ENCODE data around the gene ZNF605.
"Not testable (repeated sequence)": the region's sequence is repeated elsewhere in the genome, so short reads cannot be mapped to it uniquely, and the experiment has no call there.

Gene ZNF605

DNA sequence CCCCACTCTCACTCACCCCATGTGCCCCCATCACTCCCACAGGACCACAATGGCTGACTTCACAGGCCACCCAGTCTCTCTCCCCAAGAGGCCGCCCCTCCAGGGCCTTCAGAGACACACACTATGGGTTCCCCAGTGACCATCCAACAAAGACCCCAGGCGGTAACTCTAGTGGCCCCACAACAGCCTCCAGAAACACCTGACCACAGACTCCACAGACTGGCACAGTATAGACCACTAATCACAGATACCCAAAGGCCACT lies 3.0 kb downstream of the ZNF605 start:
- Mint-ChIP-seq H3K4me1 (peaks cover 33% of the 10 kb centered on the region), H3K27me3 (no peaks in the 10 kb centered on the region), H3K36me3 (peaks cover 17% of the 10 kb centered on the region), H3K27ac (no peak overlapping the region), H3K4me3 (no peak overlapping the region), H3K9me3 (peaks cover 4% of the 10 kb centered on the region)
- no peak for ATAC-seq

DNA sequence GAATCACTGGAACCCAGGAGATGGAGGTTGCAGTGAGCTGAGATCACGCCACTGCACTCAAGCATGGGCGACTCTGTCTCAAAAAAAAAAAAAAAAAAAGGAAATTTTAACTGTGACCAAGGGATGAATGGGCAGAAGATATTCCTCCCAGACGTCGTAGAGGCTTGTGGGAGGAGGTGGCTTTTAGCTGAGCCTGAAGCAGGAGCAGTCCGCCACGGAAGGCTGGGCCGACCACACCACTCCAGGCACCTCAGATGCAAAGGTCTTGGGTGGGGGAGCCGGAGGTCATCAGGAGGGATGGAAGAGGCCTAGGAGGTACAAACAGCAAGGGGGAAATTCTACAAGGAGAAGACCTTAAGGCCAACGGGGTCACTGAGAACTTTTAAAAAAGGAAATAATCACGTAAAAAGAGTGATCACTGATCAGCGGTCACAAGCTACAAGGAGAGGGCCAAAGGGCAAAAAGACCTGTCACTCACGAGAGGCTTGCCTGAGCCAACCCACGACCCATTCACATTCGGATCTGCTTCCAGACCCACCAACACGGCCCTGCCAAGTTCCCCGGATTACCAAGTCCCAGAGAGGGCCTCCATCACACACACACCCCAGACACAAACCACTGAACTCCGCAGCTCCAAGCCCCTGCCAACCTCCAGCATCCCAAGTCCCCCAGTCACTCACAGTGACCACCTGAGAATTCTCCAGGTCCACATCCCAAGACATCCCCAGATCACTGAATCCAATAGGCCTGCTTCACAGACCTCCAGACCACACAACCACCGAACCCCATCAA lies 3.5 kb downstream of the ZNF605 start:
- H3K36me3 Mint-ChIP-seq, result peaks cover 17% of the 10 kb centered on the region
- H3K4me1 Mint-ChIP-seq, result peaks cover 33% of the 10 kb centered on the region
- no peaks in the 10 kb centered on the region for H3K27me3 Mint-ChIP-seq
- no peak overlapping the region for H3K27ac Mint-ChIP-seq
- H3K9me3 Mint-ChIP-seq, result peaks cover 4% of the 10 kb centered on the region
- ATAC-seq, result no peak
- no peak overlapping the region for H3K4me3 Mint-ChIP-seq

DNA sequence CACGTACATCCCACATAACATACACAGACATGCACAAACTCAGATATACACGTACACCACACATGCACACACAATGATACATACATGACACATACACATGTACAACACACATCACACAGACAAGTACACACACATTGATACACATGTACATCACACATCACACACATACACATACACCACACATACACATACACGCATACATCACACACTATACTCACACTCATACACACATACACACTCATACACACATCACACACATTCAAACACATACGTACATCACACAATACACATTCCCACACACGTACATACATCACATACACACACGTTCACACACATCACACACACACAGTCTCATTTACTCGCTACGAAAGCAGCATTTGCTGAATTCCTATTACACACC lies 4.5 kb downstream of the ZNF605 start:
- peaks cover 27% of the 10 kb centered on the region for H3K4me1 Mint-ChIP-seq
- no peak overlapping the region for H3K27ac Mint-ChIP-seq
- peaks cover 20% of the 10 kb centered on the region for H3K36me3 Mint-ChIP-seq
- no peak overlapping the region for H3K4me3 Mint-ChIP-seq
- H3K9me3 Mint-ChIP-seq, result peaks cover 4% of the 10 kb centered on the region
- ATAC-seq, result no peak
- H3K27me3 Mint-ChIP-seq, result no peaks in the 10 kb centered on the region

DNA sequence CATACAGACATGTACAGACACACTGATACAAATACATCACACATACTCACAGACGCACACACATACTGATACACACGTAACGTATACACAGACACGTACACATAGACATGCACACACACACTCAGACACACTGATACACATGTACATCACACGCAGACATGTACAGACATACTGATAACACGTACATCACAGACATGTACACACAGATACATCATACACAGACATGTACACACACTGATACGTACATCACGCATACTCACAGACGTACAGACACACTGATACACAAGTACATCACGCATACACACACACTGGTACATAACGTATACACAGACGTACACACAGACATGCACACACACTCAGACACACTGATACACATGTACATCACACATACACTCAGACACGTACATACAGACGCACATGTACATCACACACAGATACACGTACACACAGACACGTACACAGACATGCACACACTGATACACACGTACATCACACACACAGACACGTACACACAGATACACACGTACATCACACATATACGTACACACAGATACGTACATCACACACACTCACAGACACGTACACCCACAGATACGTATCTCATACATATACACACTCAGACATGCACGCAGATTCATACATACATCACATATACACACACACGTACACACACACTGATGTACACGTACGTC lies 5.1 kb downstream of the ZNF605 start:
- Mint-ChIP-seq H3K4me1 (peaks cover 21% of the 10 kb centered on the region), H3K27ac (no peak overlapping the region), H3K4me3 (no peak overlapping the region), H3K36me3 (peaks cover 27% of the 10 kb centered on the region), H3K27me3 (no peaks in the 10 kb centered on the region), H3K9me3 (peaks cover 6% of the 10 kb centered on the region)
- no peak for ATAC-seq

DNA sequence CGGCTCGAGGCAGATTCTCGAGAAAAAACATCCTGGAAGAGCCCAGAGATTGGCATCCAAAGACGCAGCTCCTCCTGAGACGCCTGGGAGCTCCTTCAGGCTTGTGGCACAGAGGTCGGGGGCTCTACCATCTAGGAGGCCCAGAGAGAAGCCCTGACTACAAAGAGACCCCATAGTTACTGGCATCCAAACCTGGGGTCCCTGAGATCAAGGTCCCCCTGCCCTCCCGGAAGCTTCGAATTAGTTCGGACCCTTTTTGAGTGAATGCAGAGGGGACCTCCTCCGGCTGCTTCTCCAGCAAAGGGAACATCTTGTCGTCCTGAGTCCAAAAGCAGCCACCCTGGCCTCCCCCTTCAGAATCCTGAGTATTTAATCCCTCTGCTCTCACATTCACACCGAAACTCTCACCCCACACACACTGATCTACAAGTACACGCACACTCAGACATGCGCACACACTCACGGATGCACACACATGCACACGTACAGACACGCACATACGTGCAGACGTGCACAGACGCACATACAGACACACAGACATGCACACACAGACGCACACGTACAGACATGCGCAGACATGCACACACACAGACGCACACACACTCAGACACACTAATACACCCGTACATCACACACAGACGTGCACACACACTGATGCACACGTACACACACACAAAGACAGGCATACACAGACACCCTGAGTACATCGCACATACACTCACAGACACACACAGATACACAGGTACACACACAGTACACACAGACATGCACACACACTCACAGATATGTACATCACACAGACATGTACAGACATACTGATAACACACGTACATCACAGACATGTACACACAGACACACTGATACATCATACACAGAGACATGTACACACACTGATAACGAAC lies 5.9 kb downstream of the ZNF605 start:
- Mint-ChIP-seq H3K4me1 (peaks cover 16% of the 10 kb centered on the region), H3K36me3 (peaks cover 35% of the 10 kb centered on the region), H3K27ac (no peak overlapping the region), H3K27me3 (no peaks in the 10 kb centered on the region), H3K9me3 (peaks cover 7% of the 10 kb centered on the region), H3K4me3 (no peak overlapping the region)
- ATAC-seq, result no peak

DNA sequence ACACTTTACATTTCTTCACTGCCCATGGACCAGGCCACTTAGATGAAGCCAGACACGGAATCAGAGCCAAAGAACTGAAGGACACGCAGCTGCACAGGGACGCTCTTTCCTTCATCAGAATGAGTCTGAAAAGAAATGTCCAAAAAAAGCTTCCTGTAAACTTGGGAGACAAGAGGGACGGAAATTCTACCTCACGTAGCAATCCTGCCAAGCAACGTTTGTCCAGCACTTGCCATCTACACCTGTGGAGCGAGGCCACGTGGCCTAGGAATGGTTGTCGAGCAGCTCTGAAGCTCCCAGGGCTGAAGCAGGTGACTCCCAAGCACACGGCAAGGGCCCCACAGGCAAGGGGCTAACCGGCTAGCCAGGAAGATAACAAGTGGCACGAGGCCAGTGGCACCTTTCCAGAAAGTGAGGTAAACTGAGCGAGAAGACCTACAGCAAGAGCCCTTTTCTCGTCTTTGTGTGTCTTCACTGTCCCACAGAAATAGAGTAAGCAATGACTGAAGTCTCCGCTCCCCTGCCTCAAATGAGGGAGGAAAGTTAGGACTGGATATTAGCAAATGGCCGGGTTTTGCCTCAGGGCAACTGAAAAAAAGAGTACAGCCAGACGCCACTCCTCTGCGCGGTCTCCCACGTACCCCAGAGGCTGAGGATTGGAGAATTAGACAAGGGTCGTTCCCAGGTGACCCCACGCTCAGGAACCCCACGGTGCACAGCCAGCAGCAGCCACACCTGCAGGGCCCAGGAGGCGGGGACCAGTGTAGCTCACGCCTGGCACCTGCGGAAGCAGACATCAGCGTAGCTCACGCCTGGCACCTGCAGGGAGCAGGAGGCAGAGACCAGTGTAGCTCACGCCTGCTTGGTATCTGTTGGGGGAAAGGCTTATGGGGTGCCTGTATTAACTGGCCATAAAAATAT lies 7.7 kb downstream of the ZNF605 start:
- ATAC-seq, result no peak
- Mint-ChIP-seq H3K4me1 (no peaks in the 10 kb centered on the region), H3K9me3 (peaks cover 6% of the 10 kb centered on the region), H3K4me3 (no peak overlapping the region), H3K27me3 (no peaks in the 10 kb centered on the region), H3K36me3 (peaks cover 47% of the 10 kb centered on the region), H3K27ac (no peak overlapping the region)

DNA sequence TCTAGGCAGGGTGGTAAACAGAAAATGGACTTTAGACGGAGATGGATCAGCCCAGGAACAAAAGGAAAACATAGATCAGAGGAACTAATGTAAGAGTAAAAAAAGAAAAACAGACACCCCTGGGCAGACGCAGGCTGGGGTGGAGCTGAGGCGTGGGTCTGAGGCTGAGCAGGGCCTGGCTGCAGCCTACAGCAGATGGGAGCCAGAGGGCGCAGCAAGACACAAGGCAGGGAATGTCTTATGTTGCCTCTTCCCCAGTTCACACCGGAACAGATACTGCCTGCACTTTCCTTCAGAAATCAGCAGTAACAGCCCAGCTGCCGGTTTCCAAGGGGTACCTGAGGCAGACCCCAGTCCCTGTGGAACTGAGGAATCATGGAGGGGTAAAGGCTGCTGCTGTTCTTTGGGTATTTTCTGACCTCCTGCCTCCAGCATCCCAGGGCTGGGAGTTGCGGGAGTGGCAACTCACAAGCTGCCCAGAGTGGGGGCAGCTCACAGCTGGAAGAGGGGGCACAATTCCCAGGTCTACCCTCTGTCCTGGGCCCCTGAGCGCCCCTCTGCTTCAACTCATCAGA lies 9.8 kb downstream of the ZNF605 start:
- no peak for ATAC-seq
- Mint-ChIP-seq H3K4me1 (no peaks in the 10 kb centered on the region), H3K27ac (no peak overlapping the region), H3K4me3 (no peak overlapping the region), H3K9me3 (peaks cover 9% of the 10 kb centered on the region), H3K27me3 (no peaks in the 10 kb centered on the region), H3K36me3 (peaks cover 55% of the 10 kb centered on the region)

DNA sequence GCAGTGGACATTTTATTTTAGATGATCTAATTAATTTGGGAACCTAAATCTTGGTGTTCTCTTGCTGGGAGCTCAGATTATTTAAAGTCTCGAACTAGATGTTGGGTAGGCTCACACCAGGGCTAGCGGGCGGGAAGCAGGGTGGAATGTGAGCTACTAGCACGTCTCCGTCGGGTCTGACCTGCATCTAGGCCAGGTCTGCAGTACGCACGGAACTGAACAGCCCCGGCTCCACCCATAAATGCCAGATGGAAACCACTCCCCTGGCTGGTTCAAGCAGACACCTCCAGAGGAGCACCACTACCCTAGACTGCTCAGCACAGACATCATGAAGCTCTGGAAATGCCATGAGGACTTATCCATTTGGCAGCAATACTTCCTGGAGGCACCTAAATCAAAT lies 10.3 kb downstream of the ZNF605 start:
- Mint-ChIP-seq H3K27ac (no peak overlapping the region), H3K4me1 (no peaks in the 10 kb centered on the region), H3K4me3 (no peak overlapping the region), H3K27me3 (no peaks in the 10 kb centered on the region), H3K36me3 (peaks cover 60% of the 10 kb centered on the region), H3K9me3 (peaks cover 9% of the 10 kb centered on the region)
- ATAC-seq, result no peak

DNA sequence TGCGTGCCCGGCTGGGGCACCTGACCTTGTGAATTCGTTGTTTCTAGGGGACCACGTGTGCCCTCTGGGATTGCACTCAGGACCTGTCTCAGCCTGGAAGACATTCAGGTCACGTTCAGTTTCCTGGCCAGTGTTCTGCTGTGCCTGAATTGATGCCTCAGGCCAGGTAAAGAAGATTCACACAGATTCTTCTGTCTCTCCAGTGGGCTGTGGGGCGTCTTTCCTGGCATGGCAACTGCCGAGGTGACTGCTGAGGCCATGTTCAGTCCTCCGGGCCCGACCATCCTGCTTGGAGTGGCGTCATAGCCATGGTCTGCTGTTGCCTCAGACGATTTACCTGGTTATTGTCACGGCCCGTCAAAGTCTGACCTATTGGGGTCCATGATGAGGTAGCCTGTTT lies 13.5 kb downstream of the ZNF605 start:
- no peak overlapping the region for H3K27ac Mint-ChIP-seq
- H3K27me3 Mint-ChIP-seq, result no peaks in the 10 kb centered on the region
- no peaks in the 10 kb centered on the region for H3K4me1 Mint-ChIP-seq
- H3K36me3 Mint-ChIP-seq, result peaks cover 66% of the 10 kb centered on the region
- no peak overlapping the region for H3K4me3 Mint-ChIP-seq
- H3K9me3 Mint-ChIP-seq, result peaks cover 15% of the 10 kb centered on the region
- no peak for ATAC-seq

DNA sequence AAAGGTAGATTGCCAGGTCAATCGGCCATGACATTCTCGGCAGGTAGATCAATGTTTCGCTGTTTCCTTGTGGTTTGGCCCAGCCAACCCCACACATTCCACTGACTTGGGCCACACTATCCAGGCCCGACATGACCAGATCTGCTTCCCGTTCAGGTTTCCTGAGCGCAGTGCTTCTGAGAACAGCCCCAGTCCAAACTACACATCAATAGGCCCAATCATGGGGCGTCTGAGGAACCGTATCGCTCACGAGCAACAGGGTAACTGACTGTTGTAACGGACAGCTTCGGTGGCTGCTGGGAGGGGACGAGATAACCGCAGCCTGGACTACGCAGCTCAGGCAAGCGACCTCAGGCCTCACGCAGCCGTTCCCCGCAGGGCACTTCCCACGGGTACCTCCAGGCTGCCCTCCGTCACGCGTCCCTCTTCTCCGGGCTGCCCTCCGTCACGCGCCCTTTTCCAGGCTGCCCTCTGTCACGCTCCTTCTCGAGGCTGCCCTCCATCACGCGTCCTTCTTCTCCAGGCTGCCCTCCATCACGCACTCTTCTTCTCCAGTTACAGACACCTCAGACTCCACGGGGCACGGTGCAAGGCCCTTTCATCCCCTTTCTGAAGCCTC lies 14.7 kb downstream of the ZNF605 start:
- Mint-ChIP-seq H3K27ac (no peak overlapping the region), H3K9me3 (peaks cover 17% of the 10 kb centered on the region), H3K36me3 (peaks cover 61% of the 10 kb centered on the region), H3K27me3 (no peaks in the 10 kb centered on the region), H3K4me3 (no peak overlapping the region), H3K4me1 (no peaks in the 10 kb centered on the region)
- ATAC-seq, result no peak

DNA sequence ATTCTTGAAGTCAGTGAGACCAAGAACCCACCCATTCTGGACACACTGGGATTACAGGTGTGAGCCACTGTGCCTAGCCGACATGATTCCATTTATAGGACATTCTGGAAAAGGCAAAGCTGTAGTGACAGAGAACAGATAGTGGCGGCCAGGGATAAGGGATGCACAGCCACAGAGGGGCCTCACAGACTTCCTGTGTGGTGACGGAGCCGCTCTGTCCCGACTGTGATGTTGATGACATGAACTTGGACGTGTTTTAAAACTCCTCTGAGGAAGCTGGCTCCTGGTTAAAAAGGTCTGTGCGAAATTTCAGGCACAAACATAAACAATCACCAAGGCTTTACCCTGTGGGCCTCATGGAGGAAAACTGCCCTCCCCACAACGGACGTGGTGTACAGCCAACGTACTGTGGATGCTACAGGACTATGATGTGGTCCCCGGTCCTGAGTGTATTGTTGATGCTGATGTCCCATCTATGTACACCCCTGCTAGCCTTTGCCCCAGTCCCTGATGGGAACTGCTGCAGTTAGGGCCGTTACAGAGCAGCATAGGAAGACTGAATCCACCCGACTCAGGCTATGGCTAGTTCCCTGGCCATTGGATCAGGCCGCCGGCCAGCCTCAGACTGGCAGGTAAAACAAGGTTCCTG lies 15.9 kb downstream of the ZNF605 start:
- peaks cover 53% of the 10 kb centered on the region for H3K36me3 Mint-ChIP-seq
- no peaks in the 10 kb centered on the region for H3K4me1 Mint-ChIP-seq
- H3K4me3 Mint-ChIP-seq, result no peak overlapping the region
- H3K27me3 Mint-ChIP-seq, result no peaks in the 10 kb centered on the region
- H3K9me3 Mint-ChIP-seq, result peaks cover 20% of the 10 kb centered on the region
- no peak for ATAC-seq
- H3K27ac Mint-ChIP-seq, result no peak overlapping the region

DNA sequence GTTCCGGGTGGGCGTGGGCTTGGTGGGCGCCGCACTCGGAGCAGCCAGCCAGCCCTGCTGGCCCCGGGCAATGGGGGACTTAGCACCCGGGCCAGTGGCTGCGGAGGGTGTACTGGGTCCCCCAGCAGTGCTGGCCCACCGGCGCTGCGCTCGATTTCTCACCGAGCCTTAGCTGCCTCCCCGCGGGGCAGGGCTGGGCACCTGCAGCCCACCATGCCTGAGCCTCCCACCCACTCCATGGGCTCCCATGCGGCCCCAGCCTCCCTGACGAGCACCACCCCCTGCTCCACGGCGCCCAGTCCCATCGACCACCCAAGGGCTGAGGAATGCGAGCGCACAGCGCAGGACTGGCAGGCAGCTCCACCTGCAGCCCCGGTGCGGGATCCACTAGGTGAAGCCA lies 17.3 kb downstream of the ZNF605 start:
- not testable (repeated sequence) for H3K27ac Mint-ChIP-seq, H3K4me3 Mint-ChIP-seq, H3K4me1 Mint-ChIP-seq, ATAC-seq, H3K27me3 Mint-ChIP-seq
- peaks cover 21% of the 10 kb centered on the region for H3K9me3 Mint-ChIP-seq
- H3K36me3 Mint-ChIP-seq, result peaks cover 53% of the 10 kb centered on the region

DNA sequence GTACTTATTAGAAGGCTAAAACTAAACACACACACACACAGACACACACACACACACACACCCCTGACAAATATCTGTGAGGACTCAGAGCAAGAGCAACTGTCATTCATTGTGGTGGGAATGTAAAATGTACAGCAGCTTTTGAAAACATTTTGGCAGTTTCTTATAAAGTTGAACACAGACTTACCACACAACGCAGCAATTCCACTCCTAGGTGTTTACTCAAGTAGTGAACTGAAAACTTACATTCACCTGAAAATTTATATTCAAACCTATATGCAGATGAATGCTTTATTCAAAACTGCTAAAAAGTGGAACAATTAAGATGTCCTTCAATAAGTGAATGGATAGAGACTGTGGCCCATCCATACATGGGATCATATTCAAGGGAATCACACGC lies 18.6 kb downstream of the ZNF605 start:
- Mint-ChIP-seq H3K4me3 (no peak overlapping the region), H3K27ac (no peak overlapping the region), H3K27me3 (no peaks in the 10 kb centered on the region), H3K4me1 (no peaks in the 10 kb centered on the region), H3K36me3 (peaks cover 53% of the 10 kb centered on the region), H3K9me3 (peaks cover 21% of the 10 kb centered on the region)
- ATAC-seq, result no peak

DNA sequence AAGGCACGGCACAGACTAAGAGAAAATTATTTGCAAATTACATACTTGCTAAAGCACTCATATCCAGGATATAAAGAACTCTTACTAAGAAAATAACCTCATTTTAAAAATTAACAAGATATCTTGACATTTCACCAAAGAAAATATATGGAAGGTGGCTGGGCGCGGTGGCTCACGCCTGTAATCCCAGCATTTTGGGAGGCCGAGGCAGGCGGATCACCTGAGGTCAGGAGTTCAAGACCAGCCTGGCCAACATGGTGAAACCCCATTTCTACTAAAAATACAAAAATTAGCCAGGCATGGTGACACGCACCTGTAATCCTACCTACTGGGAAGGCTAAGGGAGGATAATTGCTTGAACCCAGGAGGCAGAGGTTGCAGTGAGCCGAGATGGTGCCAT lies 19.2 kb downstream of the ZNF605 start:
- H3K4me3 Mint-ChIP-seq, H3K27ac Mint-ChIP-seq, ATAC-seq, H3K27me3 Mint-ChIP-seq, H3K4me1 Mint-ChIP-seq: not testable (repeated sequence)
- H3K9me3 Mint-ChIP-seq, result peaks cover 21% of the 10 kb centered on the region
- H3K36me3 Mint-ChIP-seq, result peaks cover 52% of the 10 kb centered on the region
